Caco-2 (cell line): ENCODE measurements around the gene FAM47B. TPM values are rescaled to one million over a fixed set of nuclear protein-coding genes. Genes with fewer than 3 reads are reported as not detected.

Experiments
- BruUV-seq: library from RNA; stranded (reverse); fragments of 400-500 nt; replicated peaks from 2 replicates; lab custom pipeline; 2021; lab: Mats Ljungman, UMichigan
- CTCF ChIA-PET: fragments of 300-600 bp; sonication (Branson Sonifier 250); formaldehyde crosslinking; loops from one replicate; lab custom pipeline; 2022; ENCODE audit warnings: antibody characterized with exemption; lab: Charles Lee
- POLR2A ChIA-PET: fragments of 300-600 bp; sonication (Branson Sonifier 250); formaldehyde crosslinking; loops from one replicate; lab custom pipeline; 2022; ENCODE audit warnings: antibody characterized with exemption; lab: Charles Lee
- DNase-seq, 2 experiments: peaks; one replicate each; pipeline versions ENCODE4 v3.0.0 to v3.0.0-alpha.2; 2020 to 2022
- H3K27me3 ChIP-seq: replicated peaks from 2 replicates; pipeline ENCODE4 v1.6.0; 2011; ENCODE audit warnings: low read length; ENCODE audit not compliant: control insufficient read depth, insufficient read depth
- H3K36me3 ChIP-seq: 2 replicates; pipeline ENCODE4 v1.5.1; 2011; ENCODE audit warnings: low read length; ENCODE audit not compliant: control insufficient read depth, insufficient read depth
- H3K4me1 ChIP-seq: fragments of 250-450 bp; sonication (Bioruptor Pico); 2 replicates; pipeline ENCODE4 v1.5.1; 2020; ENCODE audit warnings: mild to moderate bottlenecking
- H3K4me3 ChIP-seq: 2 replicates; pipeline ENCODE4 v1.5.1; 2011; ENCODE audit warnings: low read depth, mild to moderate bottlenecking, control low read depth, low read length
- H3K9me3 ChIP-seq: fragments of 250-450 bp; sonication (Bioruptor Pico); 2 replicates; pipeline ENCODE4 v1.5.1; 2020; ENCODE audit warnings: mild to moderate bottlenecking, moderate library complexity
- H3K27ac Mint-ChIP-seq: one replicate; pipeline ENCODE4 v1.8.0; 2022; ENCODE audit warnings: mixed read lengths; ENCODE audit not compliant: unreplicated experiment
- H3K27me3 Mint-ChIP-seq: one replicate; pipeline ENCODE4 v1.8.0; 2022; ENCODE audit warnings: mixed read lengths; ENCODE audit not compliant: insufficient read depth, unreplicated experiment
- H3K36me3 Mint-ChIP-seq: one replicate; pipeline ENCODE4 v1.8.0; 2022; ENCODE audit warnings: mild to moderate bottlenecking, mixed read lengths; ENCODE audit not compliant: insufficient read depth, unreplicated experiment
- H3K4me1 Mint-ChIP-seq: one replicate; pipeline ENCODE4 v1.8.0; 2022; ENCODE audit warnings: low read depth, mixed read lengths; ENCODE audit not compliant: unreplicated experiment
- H3K4me3 Mint-ChIP-seq: one replicate; pipeline ENCODE4 v1.8.0; 2022; ENCODE audit warnings: mild to moderate bottlenecking, moderate library complexity, mixed read lengths; ENCODE audit not compliant: unreplicated experiment
- H3K9me3 Mint-ChIP-seq: one replicate; pipeline ENCODE4 v1.8.0; 2022; ENCODE audit warnings: mixed read lengths; ENCODE audit not compliant: unreplicated experiment
- CTCF ChIP-seq, 2 experiments: fragments of 200-600 bp in 1 of 2; IDR thresholded peaks; 1 replicate in 1 of 2; 2 replicates in 1 of 2; pipeline versions ENCODE4 v1.5.1 to v1.8.0; 2011 to 2022; ENCODE audit warnings: antibody characterized with exemption in 1 of 2, control low read depth in 1 of 2, inconsistent platforms in 1 of 2, low read depth in 1 of 2, low read length in 1 of 2, mild to moderate bottlenecking in 1 of 2, moderate library complexity in 1 of 2; ENCODE audit not compliant: insufficient read depth in 1 of 2, severe bottlenecking in 1 of 2, unreplicated experiment in 1 of 2
- intact Hi-C: fragments of 100-400 bp; cut with micrococcal nuclease; formaldehyde crosslinking; loops from one replicate; pipeline ENCODE4 v1.10.0; 2022; ENCODE audit not compliant: unreplicated experiment
- total RNA-seq: library from RNA; stranded (reverse); gene quantifications from 2 replicates; pipeline ENCODE4 v1.2.3, GENCODE V29; 2022

FAM47B gene
- total RNA-seq, 1 experiment from 2014 or later: not detected

GRCh38 chrX:34956916-34957315, 14.3 kb downstream of the FAM47B start:
- Histone ChIP-seq H3K27me3 (no peaks in the 10 kb centered on the region), H3K4me3 (no peak overlapping the region), H3K4me1 (no peaks in the 10 kb centered on the region), H3K9me3 (no peaks in the 10 kb centered on the region), H3K36me3 (no peaks in the 10 kb centered on the region)
- H3K27ac Mint-ChIP-seq: no peak overlapping the region
- H3K4me3 Mint-ChIP-seq: no peak overlapping the region
- TF ChIP-seq CTCF (IDR thresholded peaks at IDR 0.05; ENCODE audit: insufficient read depth in 1 of 2, low read depth in 1 of 2, low read length in 1 of 2, severe bottlenecking in 1 of 2, unreplicated experiment in 1 of 2): no peak
- DNase-seq: no peak
- intact Hi-C loops: no loop called here
- ChIA-PET POLR2A (no interaction called here), CTCF (no interaction called here)
- H3K9me3 Mint-ChIP-seq: no peaks in the 10 kb centered on the region
- peaks cover 2% of the 10 kb centered on the region for H3K27me3 Mint-ChIP-seq
- BruUV-seq: no TSS peak
- no peaks in the 10 kb centered on the region for H3K4me1 Mint-ChIP-seq
- no peaks in the 10 kb centered on the region for H3K36me3 Mint-ChIP-seq

GRCh38 chrX:34961662-34962061, 19.1 kb downstream of the FAM47B start:
- H3K9me3 ChIP-seq: no peaks in the 10 kb centered on the region
- H3K4me1 Mint-ChIP-seq: no peaks in the 10 kb centered on the region
- intact Hi-C loops: no loop called here
- POLR2A ChIA-PET: no interaction called here
- H3K36me3 ChIP-seq: no peaks in the 10 kb centered on the region
- BruUV-seq: no TSS peak
- no peak for DNase-seq
- H3K4me3 ChIP-seq: no peak overlapping the region
- H3K9me3 Mint-ChIP-seq: no peaks in the 10 kb centered on the region
- CTCF ChIA-PET: no interaction called here
- no peaks in the 10 kb centered on the region for H3K4me1 ChIP-seq
- no peaks in the 10 kb centered on the region for H3K27me3 ChIP-seq
- no peak for TF ChIP-seq CTCF (IDR thresholded peaks at IDR 0.05; ENCODE audit: insufficient read depth in 1 of 2, low read depth in 1 of 2, low read length in 1 of 2, severe bottlenecking in 1 of 2, unreplicated experiment in 1 of 2)
- H3K27me3 Mint-ChIP-seq: peaks cover 2% of the 10 kb centered on the region
- no peak overlapping the region for H3K27ac Mint-ChIP-seq
- H3K4me3 Mint-ChIP-seq: no peak overlapping the region
- H3K36me3 Mint-ChIP-seq: no peaks in the 10 kb centered on the region

GRCh38 chrX:34972206-34972605, 29.6 kb downstream of the FAM47B start:
- TF ChIP-seq CTCF (IDR thresholded peaks at IDR 0.05; ENCODE audit: insufficient read depth in 1 of 2, low read depth in 1 of 2, low read length in 1 of 2, severe bottlenecking in 1 of 2, unreplicated experiment in 1 of 2): no peak
- no TSS peak for BruUV-seq
- H3K9me3 Mint-ChIP-seq: no peaks in the 10 kb centered on the region
- Histone ChIP-seq H3K36me3 (no peaks in the 10 kb centered on the region), H3K9me3 (no peaks in the 10 kb centered on the region), H3K27me3 (no peaks in the 10 kb centered on the region), H3K4me1 (no peaks in the 10 kb centered on the region), H3K4me3 (no peak overlapping the region)
- H3K27me3 Mint-ChIP-seq: no peaks in the 10 kb centered on the region
- DNase-seq: no peak
- H3K27ac Mint-ChIP-seq: no peak overlapping the region
- CTCF ChIA-PET: no interaction called here
- intact Hi-C loops: no loop called here
- no peaks in the 10 kb centered on the region for H3K4me1 Mint-ChIP-seq
- no peak overlapping the region for H3K4me3 Mint-ChIP-seq
- POLR2A ChIA-PET: no interaction called here
- no peaks in the 10 kb centered on the region for H3K36me3 Mint-ChIP-seq
